OCI-LY7 (cell line): ENCODE data around the gene SNIP1. TPM values are rescaled to one million over a fixed set of nuclear protein-coding genes. Genes with fewer than 3 reads are reported as not detected.
"Not testable (repeated sequence)": the region's sequence is repeated elsewhere in the genome, so short reads cannot be mapped to it uniquely, and the experiment has no call there.

Experiments used
- BruUV-seq: library from RNA; stranded (reverse); fragments of 400-500 nt; replicated peaks from 2 replicates; lab custom pipeline; 2021; lab: Mats Ljungman, UMichigan
- CTCF ChIA-PET: fragments of 300-600 bp; sonication (Branson Sonifier 250); formaldehyde crosslinking; loops from one replicate; lab custom pipeline; 2022; ENCODE audit warnings: antibody characterized with exemption; ENCODE audit not compliant: unreplicated experiment; lab: Charles Lee
- POLR2A ChIA-PET: fragments of 300-600 bp; sonication (Branson Sonifier 250); formaldehyde crosslinking; loops from one replicate; lab custom pipeline; 2022; ENCODE audit warnings: antibody characterized with exemption; lab: Charles Lee
- DNase-seq: peaks from one replicate; pipeline ENCODE4 v3.0.0-alpha.2; 2015; ENCODE audit warnings: low spot score
- H2AFZ ChIP-seq: fragments of 200-600 bp; sonication (generic), shearing (Covaris generic); 2 replicates; pipeline ENCODE4 v1.6.1; 2014; ENCODE audit warnings: mild to moderate bottlenecking, antibody characterized with exemption, low read length, moderate library complexity
- H3K27ac ChIP-seq: fragments of 200-600 bp; sonication (generic); 2 replicates; pipeline ENCODE4 v1.5.1; 2014; ENCODE audit warnings: mixed run types, low read depth, mild to moderate bottlenecking, moderate library complexity, low read length, inconsistent platforms; ENCODE audit not compliant: poor library complexity, severe bottlenecking
- H3K36me3 ChIP-seq: fragments of 200-600 bp; sonication (generic); 2 replicates; pipeline ENCODE4 v1.6.1; 2014; ENCODE audit warnings: mild to moderate bottlenecking, antibody characterized with exemption, low read length, moderate library complexity, mixed read lengths; ENCODE audit not compliant: insufficient read depth
- H3K4me1 ChIP-seq: fragments of 200-600 bp; sonication (generic); 2 replicates; pipeline ENCODE4 v1.5.1; 2014; ENCODE audit warnings: mild to moderate bottlenecking, low read length; ENCODE audit not compliant: insufficient read depth, poor library complexity, severe bottlenecking
- H3K4me2 ChIP-seq: fragments of 200-600 bp; sonication (generic); 2 replicates; pipeline ENCODE4 v1.6.1; 2014; ENCODE audit warnings: mild to moderate bottlenecking, low read length
- H3K4me3 ChIP-seq: fragments of 200-600 bp; sonication (generic); 2 replicates; pipeline ENCODE4 v1.5.1; 2014; ENCODE audit warnings: mild to moderate bottlenecking, low read depth, low read length; ENCODE audit not compliant: poor library complexity, severe bottlenecking
- H3K79me2 ChIP-seq: fragments of 200-600 bp; sonication (generic); 2 replicates; pipeline ENCODE4 v1.6.1; 2016; ENCODE audit warnings: low read depth, mild to moderate bottlenecking, low read length, moderate library complexity, mixed read lengths; ENCODE audit not compliant: insufficient read depth
- H3K9me2 ChIP-seq: fragments of 200-600 bp; sonication (generic); 2 replicates; pipeline ENCODE4 v1.6.1; 2016; ENCODE audit warnings: mild to moderate bottlenecking, low read length, mixed read lengths; ENCODE audit not compliant: insufficient read depth
- H3K9me3 ChIP-seq: fragments of 200-600 bp; sonication (generic); 2 replicates; pipeline ENCODE4 v1.6.1; 2014; ENCODE audit warnings: mild to moderate bottlenecking, mixed run types, low read length, mixed read lengths
- H4K20me1 ChIP-seq: fragments of 200-600 bp; sonication (generic); 2 replicates; pipeline ENCODE4 v1.6.1; 2014; ENCODE audit warnings: mild to moderate bottlenecking, antibody characterized with exemption, low read length, moderate library complexity, mixed read lengths; ENCODE audit not compliant: insufficient read depth
- CTCF ChIP-seq: fragments of 200-600 bp; sonication (generic); conservative IDR thresholded peaks from 2 replicates; pipeline ENCODE4 v1.5.1; 2014; ENCODE audit warnings: mild to moderate bottlenecking, antibody characterized with exemption, low read length, moderate library complexity, mixed read lengths
- EZH2phosphoT487 ChIP-seq: fragments of 200-600 bp; sonication (generic); IDR thresholded peaks from 2 replicates; pipeline ENCODE4 v1.6.1; 2018; ENCODE audit warnings: low read depth, borderline replicate concordance, mild to moderate bottlenecking, mixed run types, antibody characterized with exemption, low read length, moderate library complexity, mixed read lengths
- intact Hi-C: fragments of 100-400 bp; cut with micrococcal nuclease; formaldehyde crosslinking; loops from one replicate; pipeline ENCODE4 v1.10.0; 2022; ENCODE audit not compliant: unreplicated experiment
- total RNA-seq, 2 experiments: library from RNA; depleted of rRNA in 1 of 2; stranded (reverse); fragments of >200 nt in 1 of 2; shearing (Covaris generic) in 1 of 2; gene quantifications; 2 replicates each; pipeline ENCODE4 v1.2.3, GENCODE V29; 2014 to 2022

Gene SNIP1
- total RNA-seq, 2 experiments from 2014 or later, result 14.7 to 24.2 TPM

GRCh38 chr1:37595440-37596181 lies 41.5 kb upstream of the SNIP1 start, which contains the start of gene GNL2:
TSS of gene GNL2 (minus strand) at chr1:37595937. CDS start at chr1:37595822, 115 bp downstream.
- DNase-seq, result peak; percentile 97
- peaks cover 40% of the 10 kb centered on the region for H3K79me2 ChIP-seq
- no peak for TF ChIP-seq CTCF
- TF ChIP-seq EZH2phosphoT487, result no peak
- peak within 1 kb of the TSS; percentile 97 for H3K4me3 ChIP-seq
- no peaks in the 10 kb centered on the region for H3K9me3 ChIP-seq
- BruUV-seq, result no TSS peak
- peaks cover 34% of the 10 kb centered on the region for H3K36me3 ChIP-seq
- intact Hi-C loops, result no loop called here
- CTCF ChIA-PET, result interaction anchor here (0.7 to 1.1 kb wide), 3 partner anchors 81 to 111 kb away, joined by 3 to 4 read pairs (median 3); partner anchors contain the start of gene MEAF6
- H3K4me1 ChIP-seq, result peaks cover 24% of the 10 kb centered on the region
- POLR2A ChIA-PET, result interaction anchor here (0.6 to 1.6 kb wide), 6 partner anchors 10 to 120 kb away, joined by 4 to 7 read pairs (median 5); no protein-coding TSS in a partner anchor
- peaks cover 24% of the 10 kb centered on the region for H4K20me1 ChIP-seq
- no peaks in the 10 kb centered on the region for H3K9me2 ChIP-seq
- H3K4me2 ChIP-seq, result peak within 1 kb of the TSS; percentile 87
- H2AFZ ChIP-seq, result peak within 1 kb of the TSS; percentile 95
- peak within 1 kb of the TSS; percentile 44 for H3K27ac ChIP-seq

- no peaks in the 10 kb centered on the region for H3K9me2 ChIP-seq
- no peak overlapping the region for H3K4me3 ChIP-seq
- BruUV-seq, result no TSS peak
- H3K27ac ChIP-seq, result no peak overlapping the region
- H3K79me2 ChIP-seq, result peaks cover 40% of the 10 kb centered on the region
- H2AFZ ChIP-seq, result no peak overlapping the region
- TF ChIP-seq CTCF (no peak), EZH2phosphoT487 (no peak)
- intact Hi-C loops, result no loop called here
- no peak for DNase-seq
- peaks cover 24% of the 10 kb centered on the region for H4K20me1 ChIP-seq
- peaks cover 24% of the 10 kb centered on the region for H3K4me1 ChIP-seq
- peaks cover 53% of the 10 kb centered on the region for H3K36me3 ChIP-seq
- ChIA-PET CTCF (no interaction called here), POLR2A (interaction anchor here (1.3 kb wide), 1 partner anchor 83 kb away, joined by 3 read pairs; no protein-coding TSS in a partner anchor)
- H3K4me2 ChIP-seq, result peak overlapping the region; percentile 87
- no peaks in the 10 kb centered on the region for H3K9me3 ChIP-seq
Measured at GRCh38 chr1:37593726-37594125, 39.6 kb upstream of the SNIP1 start.

- H3K4me3 ChIP-seq, result no peak overlapping the region
- CTCF ChIA-PET, result no interaction called here
- H2AFZ ChIP-seq, result no peak overlapping the region
- H3K36me3 ChIP-seq, result peaks cover 91% of the 10 kb centered on the region
- peaks cover 7% of the 10 kb centered on the region for H3K4me1 ChIP-seq
- peaks cover 22% of the 10 kb centered on the region for H3K79me2 ChIP-seq
- intact Hi-C loops, result no loop called here
- POLR2A ChIA-PET, result no interaction called here
- BruUV-seq, result no TSS peak
- TF ChIP-seq CTCF (no peak), EZH2phosphoT487 (no peak)
- DNase-seq, result no peak
- H3K4me2 ChIP-seq, result no peak overlapping the region
- no peak overlapping the region for H3K27ac ChIP-seq
- H4K20me1 ChIP-seq, result peaks cover 13% of the 10 kb centered on the region
- no peaks in the 10 kb centered on the region for H3K9me3 ChIP-seq
- no peaks in the 10 kb centered on the region for H3K9me2 ChIP-seq
Measured at GRCh38 chr1:37588939-37589338, 34.8 kb upstream of the SNIP1 start.

- H3K36me3 ChIP-seq, result peaks cover 92% of the 10 kb centered on the region
- intact Hi-C loops, BruUV-seq, H3K4me3 ChIP-seq, H3K4me2 ChIP-seq, H3K9me2 ChIP-seq, H3K4me1 ChIP-seq, H3K79me2 ChIP-seq, DNase-seq, H3K9me3 ChIP-seq, CTCF ChIA-PET, H2AFZ ChIP-seq, H4K20me1 ChIP-seq, H3K27ac ChIP-seq: not testable (repeated sequence)
- POLR2A ChIA-PET, result interaction anchor here (0.5 to 0.6 kb wide), 2 partner anchors 932 to 1186 kb away, joined by 3 to 4 read pairs; no protein-coding TSS in a partner anchor
Measured at GRCh38 chr1:37584544-37584943, 30.5 kb upstream of the SNIP1 start.
